ENCODE measurements around the gene NFIB.

- TF ChIP-seq POLR2A (IDR thresholded peaks at IDR 0.05; ENCODE audit: low read depth, low read length) (no peak), JUN (IDR thresholded peaks at IDR 0.05; ENCODE audit: borderline replicate concordance, insufficient read depth, insufficient read length, low read depth) (no peak)
- TF ChIP-seq, protein P1, sequence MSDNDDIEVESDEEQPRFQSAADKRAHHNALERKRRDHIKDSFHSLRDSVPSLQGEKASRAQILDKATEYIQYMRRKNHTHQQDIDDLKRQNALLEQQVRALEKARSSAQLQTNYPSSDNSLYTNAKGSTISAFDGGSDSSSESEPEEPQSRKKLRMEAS (IDR thresholded peaks at IDR 0.05; ENCODE audit: insufficient read depth, insufficient read length), result no peak
These were observed 102.4 kb downstream of the NFIB start for GRCh38 chr9:14211564-14211963.

Measured in endothelial cell of umbilical vein (primary cell).